GM12872 (cell line): ENCODE data around the gene GOLGA1.

Experiments
- CTCF ChIP-seq: IDR thresholded peaks from 3 replicates; pipeline ENCODE4 v1.5.1; 2011; ENCODE audit warnings: low read depth, mild to moderate bottlenecking, low read length, moderate library complexity; ENCODE audit not compliant: insufficient read depth

GOLGA1 gene

GRCh38 chr9:124886866-124887492 lies 53.9 kb downstream of the GOLGA1 start:
- no peak for TF ChIP-seq CTCF

GRCh38 chr9:124886461-124886860 lies 54.4 kb downstream of the GOLGA1 start:
- TF ChIP-seq CTCF = no peak

GRCh38 chr9:124885551-124885950 lies 55.3 kb downstream of the GOLGA1 start:
- TF ChIP-seq CTCF = no peak

GRCh38 chr9:124884376-124884775 lies 56.5 kb downstream of the GOLGA1 start:
- no peak for TF ChIP-seq CTCF

- no peak for TF ChIP-seq CTCF
Observed at GRCh38 chr9:124882231-124882630, 58.7 kb downstream of the GOLGA1 start.

GRCh38 chr9:124881138-124881743 lies 59.6 kb downstream of the GOLGA1 start:
- TF ChIP-seq CTCF = no peak

GRCh38 chr9:124880501-124880900 lies 60.4 kb downstream of the GOLGA1 start:
- TF ChIP-seq CTCF = no peak
